Stimulated activated naive B cell treated with anti-CD40 and anti-IgM and Interleukin-4, amounts not matched to agents 10 μg/mL and 1 μg/mL and 100 μg/mL, for 72 hours (primary cell): ENCODE data around the gene OBP2B.

Experiments
- ATAC-seq, 2 donors: fragments of 150-1000 bp; cut with Tn5 transposase; replicated peaks; 2 replicates each; pipeline ENCODE4 v1.10.0; 2021; ENCODE audit warnings: moderate library complexity in 1 of 2
- DNase-seq: peaks from one replicate; pipeline ENCODE4 v3.0.0; 2021
- H3K27ac Mint-ChIP-seq: one replicate; pipeline ENCODE4 v1.8.0; 2022; ENCODE audit warnings: mild to moderate bottlenecking, mixed read lengths
- H3K27me3 Mint-ChIP-seq, 2 donors: one replicate each; pipeline ENCODE4 v1.8.0; 2022; ENCODE audit warnings: mixed read lengths in 2 of 2
- H3K36me3 Mint-ChIP-seq, 2 donors: one replicate each; pipeline ENCODE4 v1.8.0; 2022; ENCODE audit warnings: mixed read lengths in 2 of 2, mild to moderate bottlenecking in 1 of 2
- H3K4me1 Mint-ChIP-seq, 2 donors: one replicate each; pipeline ENCODE4 v1.8.0; 2022; ENCODE audit warnings: mixed read lengths in 2 of 2, mild to moderate bottlenecking in 1 of 2
- H3K4me3 Mint-ChIP-seq, 2 donors: one replicate each; pipeline ENCODE4 v1.8.0; 2022; ENCODE audit warnings: mild to moderate bottlenecking in 2 of 2, mixed read lengths in 2 of 2, moderate library complexity in 1 of 2
- H3K9me3 Mint-ChIP-seq, 2 donors: one replicate each; pipeline ENCODE4 v1.8.0; 2022; ENCODE audit warnings: mixed read lengths in 2 of 2, mild to moderate bottlenecking in 1 of 2

Gene OBP2B

GRCh38 chr9:133204993-133205336 is 4.1 kb downstream of the OBP2B start:
- Mint-ChIP-seq H3K4me1 (peaks cover 2% of the 10 kb centered on the region in 2 donors), H3K27ac (no peak overlapping the region), H3K27me3 (peaks cover 29 to 53% of the 10 kb centered on the region in 2 donors), H3K36me3 (no peaks in the 10 kb centered on the region), H3K4me3 (no peak overlapping the region), H3K9me3 (peaks cover 0 to 6% of the 10 kb centered on the region in 2 donors)
- no peak for ATAC-seq
- DNase-seq, result no peak

DNA sequence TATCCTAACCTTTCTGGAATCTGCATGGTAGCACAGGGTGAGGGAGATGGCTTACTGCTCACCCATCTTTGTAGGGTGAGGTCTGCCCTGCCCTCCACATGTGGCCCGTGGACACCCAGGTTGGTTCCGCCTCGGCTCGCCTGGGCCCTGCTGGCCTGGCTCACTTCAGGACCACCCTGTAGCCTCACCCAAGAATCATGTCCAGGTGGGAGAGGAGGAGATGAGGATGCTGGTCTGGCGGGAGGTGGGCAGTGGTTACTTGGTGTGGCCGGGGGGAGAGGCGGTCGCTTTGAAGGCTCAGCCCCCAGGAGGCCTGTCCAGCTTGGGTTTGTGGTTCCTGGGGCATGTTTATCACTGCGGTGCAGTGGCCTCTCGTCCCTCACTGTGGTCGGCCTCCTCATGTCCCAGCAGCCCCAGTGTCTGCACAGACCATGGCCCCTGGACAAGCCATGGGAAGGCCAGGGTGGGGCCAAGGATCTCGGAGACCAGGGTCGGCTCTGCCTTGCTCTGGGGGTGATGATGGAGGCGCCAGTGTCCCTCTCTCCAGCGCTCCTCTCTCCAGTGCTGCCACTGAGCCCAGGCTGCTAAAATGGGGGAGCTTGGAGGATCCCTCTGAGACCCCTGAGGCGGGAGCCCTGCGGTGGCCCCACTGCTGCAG is 4.6 kb downstream of the OBP2B start:
- no peaks in the 10 kb centered on the region for H3K36me3 Mint-ChIP-seq
- peaks cover 0 to 6% of the 10 kb centered on the region in 2 donors for H3K9me3 Mint-ChIP-seq
- ATAC-seq, result no peak
- no peak overlapping the region for H3K27ac Mint-ChIP-seq
- H3K4me3 Mint-ChIP-seq, result no peak overlapping the region
- no peak for DNase-seq
- H3K27me3 Mint-ChIP-seq, result peaks cover 27 to 51% of the 10 kb centered on the region in 2 donors
- peaks cover 3 to 5% of the 10 kb centered on the region in 2 donors for H3K4me1 Mint-ChIP-seq

DNA sequence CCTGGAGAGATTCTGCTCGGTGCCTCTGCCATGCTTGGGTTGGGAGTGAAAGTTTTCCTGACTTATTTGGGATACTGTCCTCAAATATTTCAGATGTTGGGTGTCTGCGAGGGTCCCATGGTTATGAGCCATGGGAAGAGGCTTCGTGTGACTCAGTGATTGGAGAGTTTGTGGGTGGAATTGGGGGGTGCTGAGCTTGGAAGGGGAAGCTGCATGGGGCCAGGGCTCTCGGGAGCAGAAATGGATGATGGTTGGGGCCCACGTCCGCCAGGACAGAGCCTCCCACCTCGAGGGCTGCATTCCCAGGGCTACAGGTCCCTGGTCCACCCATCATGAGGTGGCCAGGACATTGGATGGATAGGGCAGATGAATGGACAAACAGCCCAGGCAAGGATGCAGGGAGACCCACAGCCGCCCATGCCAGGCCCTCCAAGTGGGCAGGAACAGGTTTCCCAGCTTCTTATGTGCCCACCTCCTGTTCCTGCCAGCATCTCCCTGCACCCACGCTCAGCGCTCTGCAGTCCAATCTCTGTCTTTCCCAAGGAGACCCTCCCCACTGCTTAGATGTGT is 5.5 kb downstream of the OBP2B start:
- H3K27me3 Mint-ChIP-seq, result peaks cover 31 to 56% of the 10 kb centered on the region in 2 donors
- peaks cover 3% of the 10 kb centered on the region in 2 donors for H3K36me3 Mint-ChIP-seq
- ATAC-seq (no peak), DNase-seq (no peak)
- H3K4me3 Mint-ChIP-seq, result no peak overlapping the region
- no peak overlapping the region for H3K27ac Mint-ChIP-seq
- peaks cover 5 to 7% of the 10 kb centered on the region in 2 donors for H3K4me1 Mint-ChIP-seq
- H3K9me3 Mint-ChIP-seq, result peaks cover 3 to 6% of the 10 kb centered on the region in 2 donors

DNA sequence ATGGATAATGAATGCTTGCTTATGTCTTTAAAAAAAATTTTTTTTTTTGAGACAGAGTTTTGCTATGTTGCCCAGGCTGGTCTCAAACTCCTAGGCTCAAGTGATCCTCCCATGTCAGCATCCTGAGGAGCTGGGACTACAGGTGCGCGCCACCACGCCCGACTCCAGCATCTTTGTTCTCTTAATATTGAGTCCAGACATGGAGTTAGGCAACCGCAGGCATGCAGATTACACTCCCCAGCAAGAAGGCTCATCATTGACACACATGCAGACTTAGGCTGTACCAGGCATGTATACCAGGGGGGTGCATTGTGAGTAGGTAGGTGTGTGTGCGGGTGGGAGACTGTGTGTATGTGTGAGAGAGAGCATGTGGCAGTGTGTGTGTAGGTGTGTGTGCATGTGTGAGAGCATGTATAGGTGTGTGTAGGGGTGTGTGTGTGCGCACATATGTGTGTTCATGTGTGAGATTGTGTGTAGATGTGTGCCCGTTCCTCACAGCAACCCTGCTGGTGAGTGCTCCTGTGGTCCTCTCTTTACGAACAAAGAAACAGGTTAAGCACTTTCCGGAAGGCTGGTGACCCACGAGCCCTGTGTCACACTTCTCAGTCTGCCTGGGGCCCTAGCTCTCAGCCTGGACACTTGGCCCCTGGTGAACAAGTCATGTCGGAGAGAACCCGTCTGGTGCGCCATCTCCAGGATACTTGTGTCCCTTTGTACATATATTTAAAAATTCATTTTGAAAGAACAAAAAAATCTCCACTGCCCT is 6.2 kb downstream of the OBP2B start:
- Mint-ChIP-seq H3K36me3 (peaks cover 3% of the 10 kb centered on the region in 2 donors), H3K27ac (no peak overlapping the region), H3K9me3 (peaks cover 3 to 6% of the 10 kb centered on the region in 2 donors), H3K4me3 (no peak overlapping the region), H3K4me1 (peaks cover 5 to 7% of the 10 kb centered on the region in 2 donors), H3K27me3 (peaks cover 31 to 55% of the 10 kb centered on the region in 2 donors)
- ATAC-seq (no peak), DNase-seq (no peak)

- H3K9me3 Mint-ChIP-seq, result peaks cover 3 to 6% of the 10 kb centered on the region in 2 donors
- no peak overlapping the region for H3K4me3 Mint-ChIP-seq
- H3K27ac Mint-ChIP-seq, result no peak overlapping the region
- no peak for DNase-seq
- ATAC-seq, result no peak
- peaks cover 3% of the 10 kb centered on the region in 2 donors for H3K36me3 Mint-ChIP-seq
- peaks cover 26 to 47% of the 10 kb centered on the region in 2 donors for H3K27me3 Mint-ChIP-seq
- H3K4me1 Mint-ChIP-seq, result peaks cover 5 to 7% of the 10 kb centered on the region in 2 donors
These were observed 6.9 kb downstream of the OBP2B start for GRCh38 chr9:133202145-133202513.

GRCh38 chr9:133201424-133202144 is 7.5 kb downstream of the OBP2B start:
- Mint-ChIP-seq H3K4me1 (peaks cover 5 to 7% of the 10 kb centered on the region in 2 donors), H3K27me3 (peaks cover 30 to 45% of the 10 kb centered on the region in 2 donors), H3K9me3 (peaks cover 3 to 6% of the 10 kb centered on the region in 2 donors), H3K36me3 (peaks cover 3% of the 10 kb centered on the region in 2 donors), H3K4me3 (no peak overlapping the region), H3K27ac (no peak overlapping the region)
- ATAC-seq, result no peak
- DNase-seq, result no peak

DNA sequence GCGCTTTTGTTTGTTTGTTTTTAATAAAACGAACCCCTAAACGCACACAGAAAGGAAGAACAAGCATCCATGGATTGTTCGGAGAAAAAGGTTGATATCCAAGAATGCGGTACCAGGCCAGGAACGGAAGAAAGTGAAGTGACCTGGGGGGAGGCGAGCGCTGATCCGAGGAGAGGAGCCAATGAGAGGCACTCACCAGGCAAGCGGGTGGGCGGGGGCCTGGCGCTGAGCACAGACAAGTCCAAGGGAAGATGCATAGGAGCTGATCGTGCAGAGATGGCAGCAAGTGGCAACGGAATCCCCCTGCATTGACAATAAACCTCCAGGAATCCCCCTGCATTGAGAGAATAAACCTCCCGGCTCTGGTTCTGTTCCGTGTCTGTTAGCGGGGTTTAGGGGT is 8.4 kb downstream of the OBP2B start:
- no peak for ATAC-seq
- Mint-ChIP-seq H3K4me1 (peaks cover 5 to 7% of the 10 kb centered on the region in 2 donors), H3K27me3 (peaks cover 24 to 39% of the 10 kb centered on the region in 2 donors), H3K4me3 (no peak overlapping the region), H3K36me3 (peaks cover 3% of the 10 kb centered on the region in 2 donors), H3K27ac (no peak overlapping the region), H3K9me3 (peaks cover 3 to 6% of the 10 kb centered on the region in 2 donors)
- DNase-seq, result no peak

- H3K36me3 Mint-ChIP-seq, result peaks cover 3% of the 10 kb centered on the region in 2 donors
- peak overlapping the region; percentile 49 to 72 for H3K4me3 Mint-ChIP-seq
- peak; percentile 25 for DNase-seq
- H3K27me3 Mint-ChIP-seq, result peaks cover 27 to 39% of the 10 kb centered on the region in 2 donors
- peaks cover 3 to 6% of the 10 kb centered on the region in 2 donors for H3K9me3 Mint-ChIP-seq
- no peak overlapping the region for H3K27ac Mint-ChIP-seq
- peaks cover 5 to 7% of the 10 kb centered on the region in 2 donors for H3K4me1 Mint-ChIP-seq
- ATAC-seq, result peak; percentile 81 to 88
These were observed 9.3 kb downstream of the OBP2B start for GRCh38 chr9:133199648-133200321.

DNA sequence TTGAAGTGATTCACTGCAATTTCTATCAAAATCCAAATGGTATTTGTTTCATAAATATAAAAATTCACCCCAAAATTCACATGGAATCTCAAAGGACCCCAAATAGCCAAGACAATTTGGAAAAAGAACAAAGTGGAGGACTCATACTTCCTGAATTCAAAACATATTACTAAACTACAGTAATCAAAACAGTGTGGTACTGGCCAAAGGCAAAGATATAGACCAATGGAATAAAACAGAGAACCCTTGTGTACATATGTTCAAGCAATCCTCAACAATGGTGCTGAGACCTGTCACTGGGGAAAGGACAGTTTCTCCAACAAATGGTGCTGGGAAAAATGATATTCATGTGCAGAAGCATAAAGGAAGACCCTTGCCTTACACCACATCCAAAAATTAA is 14.0 kb downstream of the OBP2B start:
- peaks cover 26 to 41% of the 10 kb centered on the region in 2 donors for H3K27me3 Mint-ChIP-seq
- H3K4me3 Mint-ChIP-seq, result no peak overlapping the region
- peaks cover 0 to 5% of the 10 kb centered on the region in 2 donors for H3K9me3 Mint-ChIP-seq
- DNase-seq, result no peak
- peaks cover 3 to 5% of the 10 kb centered on the region in 2 donors for H3K4me1 Mint-ChIP-seq
- no peak overlapping the region for H3K27ac Mint-ChIP-seq
- no peak for ATAC-seq
- peaks cover 3% of the 10 kb centered on the region in 2 donors for H3K36me3 Mint-ChIP-seq

DNA sequence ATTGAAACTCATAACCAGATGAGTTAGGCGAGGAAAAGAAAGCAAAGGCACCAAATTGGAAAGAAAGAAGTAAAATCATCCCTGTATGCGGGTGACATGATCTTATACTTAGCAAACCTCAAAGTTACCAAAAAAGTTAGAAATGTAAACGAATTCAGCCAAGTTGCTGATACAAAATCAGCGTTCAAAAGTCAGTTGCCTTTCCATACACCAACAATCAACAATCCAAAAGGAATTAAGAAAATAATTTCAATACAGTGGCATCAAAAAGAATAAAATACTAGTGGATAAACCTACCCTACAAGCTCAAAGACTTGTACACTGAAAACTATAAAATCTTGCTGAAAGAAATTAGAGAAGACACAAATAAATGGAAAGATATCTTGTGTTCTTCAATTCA is 14.5 kb downstream of the OBP2B start:
- no peak for DNase-seq

DNA sequence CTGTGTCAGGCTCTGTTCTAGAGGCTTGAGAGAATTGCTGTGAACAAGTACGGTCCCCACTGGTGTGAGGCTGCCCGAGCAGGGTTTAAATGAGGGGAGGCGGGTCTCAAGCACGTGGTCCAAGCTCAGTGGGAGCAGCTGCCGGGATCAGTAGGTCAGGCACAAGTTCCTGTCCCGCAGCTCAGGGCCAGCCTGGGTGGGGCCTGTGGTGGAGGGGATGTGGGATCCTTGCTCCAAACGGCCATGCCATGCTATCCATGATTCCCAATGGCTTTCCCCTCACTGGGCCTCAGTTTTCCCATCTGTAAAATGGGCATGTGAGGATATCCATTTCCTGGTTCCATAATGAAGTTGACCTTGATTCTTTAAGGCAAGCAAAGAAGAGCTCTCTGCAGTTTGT is 17.1 kb downstream of the OBP2B start:
- H3K4me1 Mint-ChIP-seq, result peaks cover 1% of the 10 kb centered on the region in 2 donors
- ATAC-seq, result no peak
- DNase-seq, result no peak
- peaks cover 26 to 43% of the 10 kb centered on the region in 2 donors for H3K27me3 Mint-ChIP-seq
- H3K4me3 Mint-ChIP-seq, result no peak overlapping the region
- H3K27ac Mint-ChIP-seq, result no peak overlapping the region
- H3K9me3 Mint-ChIP-seq, result peaks cover 0 to 2% of the 10 kb centered on the region in 2 donors
- no peaks in the 10 kb centered on the region for H3K36me3 Mint-ChIP-seq

More for the DNA sequence above, 14.5 kb downstream of the OBP2B start:
- Mint-ChIP-seq H3K36me3 (peaks cover 3% of the 10 kb centered on the region in 2 donors), H3K4me1 (peaks cover 0 to 4% of the 10 kb centered on the region in 2 donors), H3K27me3 (peaks cover 23 to 38% of the 10 kb centered on the region in 2 donors), H3K4me3 (no peak overlapping the region), H3K27ac (no peak overlapping the region), H3K9me3 (peaks cover 0 to 5% of the 10 kb centered on the region in 2 donors)
- ATAC-seq, result no peak

- Mint-ChIP-seq H3K27me3 (peaks cover 27 to 49% of the 10 kb centered on the region in 2 donors), H3K4me3 (no peak overlapping the region), H3K36me3 (no peaks in the 10 kb centered on the region), H3K4me1 (peaks cover 7 to 10% of the 10 kb centered on the region in 2 donors), H3K27ac (no peak overlapping the region), H3K9me3 (peaks cover 0 to 2% of the 10 kb centered on the region in 2 donors)
- DNase-seq, result no peak
- no peak for ATAC-seq
These were observed 19.2 kb downstream of the OBP2B start for GRCh38 chr9:133189826-133190225.

GRCh38 chr9:133188843-133189180 is 20.2 kb downstream of the OBP2B start:
- no peak for DNase-seq
- H3K27me3 Mint-ChIP-seq, result peaks cover 20 to 40% of the 10 kb centered on the region in 2 donors
- ATAC-seq, result no peak
- H3K4me1 Mint-ChIP-seq, result peaks cover 7 to 10% of the 10 kb centered on the region in 2 donors
- no peaks in the 10 kb centered on the region for H3K9me3 Mint-ChIP-seq
- H3K36me3 Mint-ChIP-seq, result no peaks in the 10 kb centered on the region
- no peak overlapping the region for H3K27ac Mint-ChIP-seq
- H3K4me3 Mint-ChIP-seq, result no peak overlapping the region
